ENCODE measurements around the gene ATP5MC2. TPM values are rescaled to one million over a fixed set of nuclear protein-coding genes. Genes with fewer than 3 reads are reported as not detected.

Gene ATP5MC2
- total RNA-seq, 1 experiment from 2014 or later, result 304 TPM

DNA sequence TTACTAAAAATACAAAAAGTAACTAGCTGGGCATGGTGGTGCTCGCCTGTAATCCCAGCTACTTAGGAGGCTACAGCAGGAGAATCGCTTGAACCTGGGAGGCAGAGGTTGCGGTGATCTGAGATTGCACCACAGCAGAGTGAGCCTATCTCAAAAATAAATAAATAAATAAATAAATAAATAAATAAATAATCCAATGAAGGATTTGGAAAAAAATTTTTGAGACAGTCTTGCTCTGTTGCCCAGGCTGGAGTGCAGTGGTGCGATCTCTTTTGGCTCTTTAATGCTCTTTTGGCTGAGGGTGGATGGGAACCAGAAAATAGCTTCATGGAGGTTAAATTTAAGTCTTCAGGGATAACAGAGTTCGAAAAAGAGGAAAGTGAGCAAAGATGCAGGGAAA, 11.7 kb downstream of the ATP5MC2 start:
- Histone ChIP-seq H3K9ac (ENCODE audit: low read length) (no peak overlapping the region), H3K79me2 (ENCODE audit: insufficient read depth, low read length) (no peaks in the 10 kb centered on the region), H4K20me1 (ENCODE audit: insufficient read depth) (peaks cover 5% of the 10 kb centered on the region; the same call in 1 of the 2 replicates), H3K27ac (ENCODE audit: low read depth, low read length) (no peak overlapping the region), H2AFZ (ENCODE audit: low read depth, low read length, poor library complexity, severe bottlenecking) (no peak overlapping the region), H3K4me2 (ENCODE audit: low read length) (no peak overlapping the region), H3K36me3 (ENCODE audit: control insufficient read depth in 1 of 2, insufficient read depth in 2 of 2, low read length in 2 of 2) (peaks cover 6 to 33% of the 10 kb centered on the region in 2 experiments; a peak in 2 of 4 replicates), H3K4me1 (ENCODE audit: control insufficient read depth in 1 of 2, insufficient read depth in 2 of 2, low read length in 2 of 2) (peaks cover 16 to 32% of the 10 kb centered on the region in 2 experiments), H3K27me3 (ENCODE audit: insufficient read depth, low read length) (no peaks in the 10 kb centered on the region), H3K4me3 (replicated peaks in 1 of 2; ENCODE audit: low read depth in 1 of 2, low read length in 2 of 2) (no peak overlapping the region), H3K9me3 (ENCODE audit: control insufficient read depth in 1 of 2, insufficient read depth in 1 of 2, low read depth in 1 of 2, low read length in 2 of 2) (no peaks in the 10 kb centered on the region), H3K9me2 (ENCODE audit: insufficient read depth) (no peaks in the 10 kb centered on the region)
- ChIA-PET POLR2A (no interaction called here), RAD21 (ENCODE audit: low non-redundant PET in 1 of 2, low total read pairs in 2 of 2, uncharacterized antibody in 2 of 2, unreplicated experiment in 2 of 2) (no interaction called here), CTCF (interaction anchor here (1.5 kb wide), 1 partner anchor 11 kb away, joined by 4 read pairs; the partner anchor contains the start of gene ATP5MC2)
- DNase-seq (ENCODE audit: low read depth, low spot score) (no peak), ATAC-seq (no peak)
- TF ChIP-seq SRF (IDR thresholded peaks at IDR 0.05; ENCODE audit: low read depth) (no peak), JUND (IDR thresholded peaks at IDR 0.05) (no peak), ZFX (IDR thresholded peaks at IDR 0.05) (no peak), FOSL1 (IDR thresholded peaks at IDR 0.05; ENCODE audit: low read depth) (no peak), ATF3 (IDR thresholded peaks at IDR 0.05) (no peak), RAD21 (IDR thresholded peaks at IDR 0.05; ENCODE audit: low read depth) (no peak), ELF1 (IDR thresholded peaks at IDR 0.05; ENCODE audit: borderline replicate concordance, low read depth) (no peak), SP1 (IDR thresholded peaks at IDR 0.05; ENCODE audit: low read depth) (no peak), EGR1 (IDR thresholded peaks at IDR 0.05; ENCODE audit: low read depth) (no peak), TCF7L2 (IDR thresholded peaks at IDR 0.05; ENCODE audit: borderline replicate concordance, extremely low read depth, insufficient read depth, insufficient read length) (no peak), CEBPB (IDR thresholded peaks at IDR 0.05; ENCODE audit: low read depth) (no peak), CBX3 (IDR thresholded peaks at IDR 0.05; ENCODE audit: low read depth) (no peak), POLR2AphosphoS5 (IDR thresholded peaks at IDR 0.05; ENCODE audit: low read depth, low read length) (no peak), CTCF (IDR thresholded peaks at IDR 0.05 in 2 of 3, conservative IDR thresholded peaks at IDR 0.05 in 1 of 3; ENCODE audit: borderline replicate concordance in 1 of 3, insufficient read depth in 1 of 3, low read depth in 2 of 3, low read length in 2 of 3) (no peak), POLR2A (IDR thresholded peaks at IDR 0.05; ENCODE audit: borderline replicate concordance, extremely low read depth, insufficient read depth, insufficient read length) (no peak)
- TF ChIP-seq, protein P1, sequence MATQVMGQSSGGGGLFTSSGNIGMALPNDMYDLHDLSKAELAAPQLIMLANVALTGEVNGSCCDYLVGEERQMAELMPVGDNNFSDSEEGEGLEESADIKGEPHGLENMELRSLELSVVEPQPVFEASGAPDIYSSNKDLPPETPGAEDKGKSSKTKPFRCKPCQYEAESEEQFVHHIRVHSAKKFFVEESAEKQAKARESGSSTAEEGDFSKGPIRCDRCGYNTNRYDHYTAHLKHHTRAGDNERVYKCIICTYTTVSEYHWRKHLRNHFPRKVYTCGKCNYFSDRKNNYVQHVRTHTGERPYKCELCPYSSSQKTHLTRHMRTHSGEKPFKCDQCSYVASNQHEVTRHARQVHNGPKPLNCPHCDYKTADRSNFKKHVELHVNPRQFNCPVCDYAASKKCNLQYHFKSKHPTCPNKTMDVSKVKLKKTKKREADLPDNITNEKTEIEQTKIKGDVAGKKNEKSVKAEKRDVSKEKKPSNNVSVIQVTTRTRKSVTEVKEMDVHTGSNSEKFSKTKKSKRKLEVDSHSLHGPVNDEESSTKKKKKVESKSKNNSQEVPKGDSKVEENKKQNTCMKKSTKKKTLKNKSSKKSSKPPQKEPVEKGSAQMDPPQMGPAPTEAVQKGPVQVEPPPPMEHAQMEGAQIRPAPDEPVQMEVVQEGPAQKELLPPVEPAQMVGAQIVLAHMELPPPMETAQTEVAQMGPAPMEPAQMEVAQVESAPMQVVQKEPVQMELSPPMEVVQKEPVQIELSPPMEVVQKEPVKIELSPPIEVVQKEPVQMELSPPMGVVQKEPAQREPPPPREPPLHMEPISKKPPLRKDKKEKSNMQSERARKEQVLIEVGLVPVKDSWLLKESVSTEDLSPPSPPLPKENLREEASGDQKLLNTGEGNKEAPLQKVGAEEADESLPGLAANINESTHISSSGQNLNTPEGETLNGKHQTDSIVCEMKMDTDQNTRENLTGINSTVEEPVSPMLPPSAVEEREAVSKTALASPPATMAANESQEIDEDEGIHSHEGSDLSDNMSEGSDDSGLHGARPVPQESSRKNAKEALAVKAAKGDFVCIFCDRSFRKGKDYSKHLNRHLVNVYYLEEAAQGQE (IDR thresholded peaks at IDR 0.05; ENCODE audit: low read depth), result no peak
- TF ChIP-seq, protein P2, sequence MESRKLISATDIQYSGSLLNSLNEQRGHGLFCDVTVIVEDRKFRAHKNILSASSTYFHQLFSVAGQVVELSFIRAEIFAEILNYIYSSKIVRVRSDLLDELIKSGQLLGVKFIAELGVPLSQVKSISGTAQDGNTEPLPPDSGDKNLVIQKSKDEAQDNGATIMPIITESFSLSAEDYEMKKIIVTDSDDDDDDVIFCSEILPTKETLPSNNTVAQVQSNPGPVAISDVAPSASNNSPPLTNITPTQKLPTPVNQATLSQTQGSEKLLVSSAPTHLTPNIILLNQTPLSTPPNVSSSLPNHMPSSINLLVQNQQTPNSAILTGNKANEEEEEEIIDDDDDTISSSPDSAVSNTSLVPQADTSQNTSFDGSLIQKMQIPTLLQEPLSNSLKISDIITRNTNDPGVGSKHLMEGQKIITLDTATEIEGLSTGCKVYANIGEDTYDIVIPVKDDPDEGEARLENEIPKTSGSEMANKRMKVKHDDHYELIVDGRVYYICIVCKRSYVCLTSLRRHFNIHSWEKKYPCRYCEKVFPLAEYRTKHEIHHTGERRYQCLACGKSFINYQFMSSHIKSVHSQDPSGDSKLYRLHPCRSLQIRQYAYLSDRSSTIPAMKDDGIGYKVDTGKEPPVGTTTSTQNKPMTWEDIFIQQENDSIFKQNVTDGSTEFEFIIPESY (IDR thresholded peaks at IDR 0.05; ENCODE audit: extremely low read depth, insufficient replicate concordance, low read length), result no peak
- no TSS peak for BruUV-seq (replicated peaks)
- intact Hi-C loops (cut with micrococcal nuclease), result no loop called here

Measured in HCT116 (cell line).